SU-DHL-6 (cell line): Measurements from ENCODE around the gene ARMH1.

ENCODE experiments used
- CTCF ChIP-seq: fragments of 200-600 bp; sonication (generic); IDR thresholded peaks from one replicate; pipeline ENCODE4 v1.5.1; 2017; ENCODE audit warnings: antibody characterized with exemption, mild to moderate bottlenecking, low read length, moderate library complexity; ENCODE audit not compliant: insufficient read depth, poor library complexity, severe bottlenecking
- EZH2phosphoT487 ChIP-seq: fragments of 200-600 bp; sonication (generic), shearing (Covaris generic); conservative IDR thresholded peaks from 2 replicates; pipeline ENCODE4 v1.6.1; 2018; ENCODE audit warnings: mild to moderate bottlenecking, antibody characterized with exemption, low read length, moderate library complexity, mixed read lengths

- no peak for TF ChIP-seq CTCF
- TF ChIP-seq EZH2phosphoT487: no peak
These were observed 38.3 kb upstream of the ARMH1 start for GRCh38 chr1:44636083-44636687.
